GM12801 (cell line): ENCODE measurements around the gene TRPC1.

Experiments used
- CTCF ChIP-seq: IDR thresholded peaks from one replicate; pipeline ENCODE4 v1.5.1; 2011; ENCODE audit warnings: control low read depth; ENCODE audit not compliant: insufficient read length; ENCODE audit errors: extremely low read depth

TRPC1 gene

GRCh38 chr3:142777927-142778326, 54.1 kb downstream of the TRPC1 start:
- no peak for TF ChIP-seq CTCF

- TF ChIP-seq CTCF, result no peak
Measured at GRCh38 chr3:142778541-142778940, 54.7 kb downstream of the TRPC1 start.

GRCh38 chr3:142779591-142779990, 55.8 kb downstream of the TRPC1 start:
- no peak for TF ChIP-seq CTCF

- no peak for TF ChIP-seq CTCF
Measured at GRCh38 chr3:142782616-142783015, 58.8 kb downstream of the TRPC1 start.

- TF ChIP-seq CTCF, result no peak
Measured at GRCh38 chr3:142784228-142784627, 60.4 kb downstream of the TRPC1 start.

- TF ChIP-seq CTCF, result no peak
Measured at GRCh38 chr3:142785996-142786395, 62.2 kb downstream of the TRPC1 start.

GRCh38 chr3:142787719-142788118, 63.9 kb downstream of the TRPC1 start:
- no peak for TF ChIP-seq CTCF

GRCh38 chr3:142794508-142794907, 70.7 kb downstream of the TRPC1 start:
- no peak for TF ChIP-seq CTCF
